Neutrophil (primary cell): ENCODE data around the gene LPP.

Experiments used
- H3K27ac ChIP-seq: fragments of 200-600 bp; sonication (generic); 2 replicates; pipeline ENCODE4 v1.5.1; 2016; ENCODE audit warnings: mild to moderate bottlenecking, moderate library complexity
- H3K27me3 ChIP-seq: fragments of 200-600 bp; sonication (generic); 2 replicates; pipeline ENCODE4 v1.6.0; 2016; ENCODE audit warnings: mild to moderate bottlenecking
- H3K36me3 ChIP-seq: fragments of 200-600 bp; sonication (generic); 2 replicates; pipeline ENCODE4 v1.5.1; 2017
- H3K4me1 ChIP-seq, 2 experiments: fragments of 200-600 bp in 1 of 2; sonication (generic) in 1 of 2; 1 replicate in 1 of 2; 2 replicates in 1 of 2; pipeline versions ENCODE4 v1.5.1 to v1.6.1; 2013 to 2016; ENCODE audit warnings: low read depth in 1 of 2, low read length in 1 of 2, mild to moderate bottlenecking in 1 of 2, moderate library complexity in 1 of 2; ENCODE audit not compliant: control insufficient read depth in 1 of 2, insufficient read depth in 1 of 2
- H3K4me3 ChIP-seq, 2 experiments: fragments of 200-600 bp in 1 of 2; sonication (generic) in 1 of 2; 1 replicate in 1 of 2; 2 replicates in 1 of 2; pipeline ENCODE4 v1.5.1; 2013 to 2016; ENCODE audit warnings: low read depth in 1 of 2, low read length in 1 of 2, mild to moderate bottlenecking in 1 of 2, moderate library complexity in 1 of 2
- H3K9me3 ChIP-seq: fragments of 200-600 bp; sonication (generic); 2 replicates; pipeline ENCODE4 v1.5.1; 2016
- TF ChIP-seq, protein P1 (sequence below): fragments of 200-600 bp; sonication (generic); IDR thresholded peaks from 2 replicates; pipeline ENCODE4 v1.5.1; 2016; ENCODE audit warnings: antibody characterized with exemption

The LPP gene

DNA sequence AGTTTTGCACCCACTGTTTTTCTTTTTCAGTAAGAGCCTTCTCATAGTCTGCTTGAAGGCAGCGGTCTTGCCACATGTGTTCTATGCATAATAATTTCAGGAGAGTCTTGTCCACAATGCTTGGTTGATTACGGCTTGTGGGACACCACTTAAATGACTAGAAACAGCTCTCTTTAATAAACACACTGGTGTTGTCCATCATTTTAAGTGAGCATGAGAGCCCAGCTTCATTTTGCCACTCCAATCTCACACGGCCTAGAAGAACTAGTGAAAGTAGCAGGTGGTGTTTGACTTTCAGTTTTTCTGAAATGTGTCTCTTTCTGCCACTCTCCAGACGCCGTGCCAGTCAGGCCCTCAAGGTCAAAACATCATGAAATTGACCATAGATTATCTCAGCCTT, 292.1 kb downstream of the LPP start:
- no peak overlapping the region for H3K27ac ChIP-seq
- H3K27me3 ChIP-seq = no peaks in the 10 kb centered on the region
- H3K36me3 ChIP-seq = no peaks in the 10 kb centered on the region
- no peaks in the 10 kb centered on the region for H3K9me3 ChIP-seq
- no peaks in the 10 kb centered on the region for H3K4me1 ChIP-seq
- TF ChIP-seq, protein P1, sequence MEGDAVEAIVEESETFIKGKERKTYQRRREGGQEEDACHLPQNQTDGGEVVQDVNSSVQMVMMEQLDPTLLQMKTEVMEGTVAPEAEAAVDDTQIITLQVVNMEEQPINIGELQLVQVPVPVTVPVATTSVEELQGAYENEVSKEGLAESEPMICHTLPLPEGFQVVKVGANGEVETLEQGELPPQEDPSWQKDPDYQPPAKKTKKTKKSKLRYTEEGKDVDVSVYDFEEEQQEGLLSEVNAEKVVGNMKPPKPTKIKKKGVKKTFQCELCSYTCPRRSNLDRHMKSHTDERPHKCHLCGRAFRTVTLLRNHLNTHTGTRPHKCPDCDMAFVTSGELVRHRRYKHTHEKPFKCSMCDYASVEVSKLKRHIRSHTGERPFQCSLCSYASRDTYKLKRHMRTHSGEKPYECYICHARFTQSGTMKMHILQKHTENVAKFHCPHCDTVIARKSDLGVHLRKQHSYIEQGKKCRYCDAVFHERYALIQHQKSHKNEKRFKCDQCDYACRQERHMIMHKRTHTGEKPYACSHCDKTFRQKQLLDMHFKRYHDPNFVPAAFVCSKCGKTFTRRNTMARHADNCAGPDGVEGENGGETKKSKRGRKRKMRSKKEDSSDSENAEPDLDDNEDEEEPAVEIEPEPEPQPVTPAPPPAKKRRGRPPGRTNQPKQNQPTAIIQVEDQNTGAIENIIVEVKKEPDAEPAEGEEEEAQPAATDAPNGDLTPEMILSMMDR = no peak
- no peak overlapping the region for H3K4me3 ChIP-seq

DNA sequence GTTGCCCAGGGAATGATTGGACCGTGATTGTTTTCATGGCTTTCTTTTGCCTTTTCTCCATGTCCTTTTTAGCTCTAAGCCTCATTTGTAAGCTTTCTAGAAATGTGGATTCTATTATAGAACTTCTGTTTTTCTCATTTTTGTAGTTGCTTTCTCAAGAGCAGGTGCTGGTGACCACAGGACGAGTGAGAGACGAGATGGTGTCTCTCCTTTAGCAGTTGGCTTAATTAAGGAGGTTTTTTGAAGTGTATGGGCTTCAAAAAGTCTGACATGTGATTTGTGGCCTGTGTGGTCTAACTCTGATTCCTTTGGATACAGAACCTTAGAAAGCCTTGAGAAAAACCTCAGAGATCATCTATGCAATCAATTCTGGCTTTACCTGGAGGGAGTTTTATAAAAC, 292.8 kb downstream of the LPP start:
- H3K27me3 ChIP-seq = no peaks in the 10 kb centered on the region
- H3K4me3 ChIP-seq = no peak overlapping the region
- H3K36me3 ChIP-seq = no peaks in the 10 kb centered on the region
- H3K9me3 ChIP-seq = no peaks in the 10 kb centered on the region
- TF ChIP-seq, protein P1 = no peak
- H3K4me1 ChIP-seq = no peaks in the 10 kb centered on the region
- no peak overlapping the region for H3K27ac ChIP-seq

DNA sequence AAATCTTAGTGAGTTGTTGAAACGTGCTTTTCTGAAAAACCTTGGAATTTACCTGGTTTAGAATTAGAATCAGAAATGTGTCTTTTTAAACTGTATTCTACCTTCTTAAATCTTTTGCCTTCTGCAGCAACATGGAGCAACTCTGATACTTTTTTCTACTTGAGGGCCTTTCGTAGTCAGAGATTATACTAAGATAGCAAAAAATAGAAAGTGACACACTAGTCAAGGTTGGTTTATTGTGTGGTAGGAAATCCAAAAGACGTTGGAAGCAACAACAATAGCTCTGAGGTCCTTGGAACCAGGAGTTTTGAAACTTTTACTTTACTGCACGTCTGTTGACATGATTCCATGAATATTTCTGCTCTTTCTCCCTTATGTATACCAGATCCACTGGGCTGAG, 294.9 kb downstream of the LPP start:
- Histone ChIP-seq H3K9me3 (no peaks in the 10 kb centered on the region), H3K27me3 (no peaks in the 10 kb centered on the region), H3K4me1 (peaks cover 0 to 6% of the 10 kb centered on the region in 2 experiments), H3K36me3 (no peaks in the 10 kb centered on the region), H3K4me3 (no peak overlapping the region), H3K27ac (no peak overlapping the region)
- TF ChIP-seq, protein P1 = no peak

DNA sequence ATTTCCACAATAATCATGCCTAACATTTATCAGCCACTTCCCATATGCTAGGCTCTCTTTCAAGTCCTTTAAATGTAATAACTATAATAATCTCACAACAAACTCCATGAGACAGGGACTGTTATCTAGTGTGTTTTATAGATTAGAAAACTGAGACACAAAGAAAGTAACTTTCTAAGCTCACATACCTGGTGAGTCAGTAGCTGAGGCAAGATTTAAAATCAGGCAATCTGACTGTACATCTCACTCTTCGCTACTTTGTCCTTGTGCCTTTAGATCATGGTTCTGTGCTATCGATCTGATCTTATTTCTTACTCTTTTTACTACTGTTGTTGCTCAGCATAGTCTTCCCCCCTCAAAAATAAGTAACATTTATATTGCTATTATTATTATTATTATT, 295.5 kb downstream of the LPP start:
- Histone ChIP-seq H3K27me3 (no peaks in the 10 kb centered on the region), H3K4me3 (no peak overlapping the region), H3K36me3 (no peaks in the 10 kb centered on the region), H3K4me1 (peaks cover 0 to 6% of the 10 kb centered on the region in 2 experiments), H3K9me3 (no peaks in the 10 kb centered on the region), H3K27ac (no peak overlapping the region)
- TF ChIP-seq, protein P1 = no peak

DNA sequence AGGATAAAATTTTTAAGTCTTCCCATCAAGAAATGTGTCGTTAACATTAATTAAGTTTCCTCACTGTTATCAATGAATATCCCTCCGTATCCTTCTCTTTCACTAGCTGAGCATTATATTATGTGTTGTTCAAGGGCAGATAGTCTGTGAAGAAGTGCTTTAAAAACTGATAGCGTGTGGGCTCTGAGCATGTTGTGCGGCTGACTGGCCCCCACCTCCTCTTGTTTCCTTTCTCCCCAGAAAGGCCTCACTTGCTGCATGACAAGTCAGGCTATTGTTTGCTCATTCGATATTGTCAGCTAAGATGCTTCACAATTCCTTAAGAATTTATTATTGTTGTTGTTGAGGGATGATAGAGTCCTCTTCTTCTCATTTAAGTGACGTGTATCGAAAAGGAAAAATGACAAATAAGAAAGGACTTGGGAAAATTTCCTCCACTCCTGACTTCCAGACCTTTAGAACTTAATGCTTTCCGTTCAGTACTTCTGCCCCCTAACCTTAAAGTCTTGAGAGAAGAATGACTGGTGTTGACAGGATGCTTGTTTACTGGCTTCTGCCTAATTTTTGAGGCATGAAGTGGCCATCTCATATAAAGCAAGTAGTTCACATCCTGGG, 298.3 kb downstream of the LPP start:
- Histone ChIP-seq H3K36me3 (no peaks in the 10 kb centered on the region), H3K4me3 (no peak overlapping the region), H3K4me1 (peaks cover 0 to 6% of the 10 kb centered on the region in 2 experiments), H3K27ac (no peak overlapping the region), H3K9me3 (no peaks in the 10 kb centered on the region), H3K27me3 (no peaks in the 10 kb centered on the region)
- TF ChIP-seq, protein P1 = no peak
